Head of caudate nucleus (tissue), 42 donors: ENCODE results near the gene ARID5A.
A peak's percentile ranks its signal among the peaks of the same experiment; 100 is the strongest.

Source experiments
- DNase-seq, 42 donors: peaks; one replicate each; pipeline versions ENCODE4 v3.0.0 to v3.0.0-alpha.2; 2020 to 2021; ENCODE audit warnings: mixed read lengths in 7 of 42
- intact Hi-C: fragments of 100-400 bp; cut with DNase I; formaldehyde crosslinking; loops from one replicate; pipeline ENCODE4 v1.15.0; 2022

The ARID5A gene

GRCh38 chr2:96524482-96525210, 11.9 kb upstream of the ARID5A start:
- intact Hi-C loops = no loop called here
- DNase-seq = no peak

GRCh38 chr2:96525211-96525507, 11.4 kb upstream of the ARID5A start:
- DNase-seq = no peak
- intact Hi-C loops = no loop called here

GRCh38 chr2:96526101-96526591, 10.4 kb upstream of the ARID5A start:
- no peak for DNase-seq
- intact Hi-C loops = no loop called here

GRCh38 chr2:96526615-96527285, 9.8 kb upstream of the ARID5A start:
- no peak for DNase-seq
- intact Hi-C loops = no loop called here

GRCh38 chr2:96527286-96528005, 9.1 kb upstream of the ARID5A start:
- intact Hi-C loops = no loop called here
- peak in 16 of 42 donors; percentile 31 to 73 (median 50) for DNase-seq

- intact Hi-C loops = no loop called here
- DNase-seq = peak in 29 of 42 donors; percentile 23 to 80 (median 48)
Measured at GRCh38 chr2:96528006-96528699, 8.4 kb upstream of the ARID5A start.

- no peak for DNase-seq
- intact Hi-C loops = no loop called here
Measured at GRCh38 chr2:96528700-96529375, 7.7 kb upstream of the ARID5A start.

- no peak for DNase-seq
- intact Hi-C loops = no loop called here
Measured at GRCh38 chr2:96529376-96530143, 7.0 kb upstream of the ARID5A start.

- intact Hi-C loops = no loop called here
- no peak for DNase-seq
Measured at GRCh38 chr2:96530144-96530430, 6.5 kb upstream of the ARID5A start.

GRCh38 chr2:96530474-96531357, 5.8 kb upstream of the ARID5A start:
- DNase-seq = no peak
- intact Hi-C loops = no loop called here

GRCh38 chr2:96531366-96531765, 5.2 kb upstream of the ARID5A start:
- intact Hi-C loops = no loop called here
- no peak for DNase-seq

GRCh38 chr2:96531872-96532505, 4.6 kb upstream of the ARID5A start:
- peak; percentile 52 to 94 (median 80) for DNase-seq
- intact Hi-C loops = no loop called here

- intact Hi-C loops = no loop called here
- DNase-seq = no peak
Measured at GRCh38 chr2:96532641-96533291, 3.8 kb upstream of the ARID5A start.

GRCh38 chr2:96533292-96534073, 3.1 kb upstream of the ARID5A start:
- intact Hi-C loops = no loop called here
- DNase-seq = peak in 6 of 42 donors; percentile 24 to 67 (median 48)

GRCh38 chr2:96534141-96534540, 2.4 kb upstream of the ARID5A start:
- intact Hi-C loops = no loop called here
- DNase-seq = no peak

- DNase-seq = no peak
- intact Hi-C loops = no loop called here
Measured at GRCh38 chr2:96534701-96535181, 1.8 kb upstream of the ARID5A start.
